Naive thymus-derived CD8-positive, alpha-beta T cell (primary cell): Measurements from ENCODE around the gene EPHX1. TPM values are rescaled to one million over a fixed set of nuclear protein-coding genes. Genes with fewer than 3 reads are reported as not detected.

Source experiments
- ATAC-seq, 2 donors: fragments of 150-1000 bp; cut with Tn5 transposase in 1 of 2; sonication (Bioruptor Pico), chemical (Tn5 transposase) in 1 of 2; 1 replicate in 1 of 2; 2 replicates in 1 of 2; pipeline ENCODE4 v1.10.0; 2021; ENCODE audit warnings: mild to moderate bottlenecking in 2 of 2, moderate library complexity in 2 of 2
- POLR2A ChIA-PET: fragments of 350-600 bp; sonication (Branson Sonifier 250); formaldehyde crosslinking; loops from one replicate; lab custom pipeline; 2021; ENCODE audit warnings: antibody characterized with exemption; lab: Charles Lee
- DNase-seq, 10 donors: peaks; one replicate each; pipeline versions ENCODE4 v3.0.0 to v3.0.0-alpha.2; 2020 to 2022
- H3K27ac Mint-ChIP-seq, 10 donors: one replicate each; pipeline ENCODE4 v1.8.0; 2020 to 2022; ENCODE audit warnings: mild to moderate bottlenecking in 10 of 10, mixed read lengths in 10 of 10, moderate library complexity in 4 of 10, inconsistent platforms in 1 of 10
- H3K27me3 Mint-ChIP-seq, 5 donors: one replicate each; pipeline ENCODE4 v1.8.0; 2021 to 2022; ENCODE audit warnings: mixed read lengths in 5 of 5
- H3K36me3 Mint-ChIP-seq, 3 donors: one replicate each; pipeline ENCODE4 v1.8.0; 2020 to 2022; ENCODE audit warnings: mixed read lengths in 3 of 3, mild to moderate bottlenecking in 2 of 3, inconsistent platforms in 1 of 3
- H3K4me1 Mint-ChIP-seq, 4 donors: one replicate each; pipeline ENCODE4 v1.8.0; 2021 to 2022; ENCODE audit warnings: mixed read lengths in 4 of 4
- H3K4me3 Mint-ChIP-seq, 10 donors: one replicate each; pipeline ENCODE4 v1.8.0; 2020 to 2022; ENCODE audit warnings: mild to moderate bottlenecking in 10 of 10, mixed read lengths in 10 of 10, moderate library complexity in 6 of 10, inconsistent platforms in 1 of 10
- H3K9me3 Mint-ChIP-seq, 9 donors: one replicate each; pipeline ENCODE4 v1.8.0; 2020 to 2022; ENCODE audit warnings: mixed read lengths in 9 of 9, mild to moderate bottlenecking in 3 of 9, inconsistent platforms in 1 of 9, moderate library complexity in 1 of 9
- polyA plus RNA-seq, 3 donors: library from polyadenylated mRNA; unstranded; fragments of 300-500 nt; fragmentation: Illumina TruSeq; gene quantifications; one replicate each; pipeline ENCODE4 v1.2.3, GENCODE V29; 2021
- total RNA-seq, 8 experiments: library from RNA in 2 of 8; stranded (reverse) in 2 of 8; gene quantifications; one replicate each; pipeline ENCODE4 v1.2.3 and lab custom pipeline; 2021 to 2026

Gene EPHX1
- total and polyA plus RNA-seq, 5 experiments from 2014 or later: 1.6 to 5.9 (median 2.8) TPM

DNA sequence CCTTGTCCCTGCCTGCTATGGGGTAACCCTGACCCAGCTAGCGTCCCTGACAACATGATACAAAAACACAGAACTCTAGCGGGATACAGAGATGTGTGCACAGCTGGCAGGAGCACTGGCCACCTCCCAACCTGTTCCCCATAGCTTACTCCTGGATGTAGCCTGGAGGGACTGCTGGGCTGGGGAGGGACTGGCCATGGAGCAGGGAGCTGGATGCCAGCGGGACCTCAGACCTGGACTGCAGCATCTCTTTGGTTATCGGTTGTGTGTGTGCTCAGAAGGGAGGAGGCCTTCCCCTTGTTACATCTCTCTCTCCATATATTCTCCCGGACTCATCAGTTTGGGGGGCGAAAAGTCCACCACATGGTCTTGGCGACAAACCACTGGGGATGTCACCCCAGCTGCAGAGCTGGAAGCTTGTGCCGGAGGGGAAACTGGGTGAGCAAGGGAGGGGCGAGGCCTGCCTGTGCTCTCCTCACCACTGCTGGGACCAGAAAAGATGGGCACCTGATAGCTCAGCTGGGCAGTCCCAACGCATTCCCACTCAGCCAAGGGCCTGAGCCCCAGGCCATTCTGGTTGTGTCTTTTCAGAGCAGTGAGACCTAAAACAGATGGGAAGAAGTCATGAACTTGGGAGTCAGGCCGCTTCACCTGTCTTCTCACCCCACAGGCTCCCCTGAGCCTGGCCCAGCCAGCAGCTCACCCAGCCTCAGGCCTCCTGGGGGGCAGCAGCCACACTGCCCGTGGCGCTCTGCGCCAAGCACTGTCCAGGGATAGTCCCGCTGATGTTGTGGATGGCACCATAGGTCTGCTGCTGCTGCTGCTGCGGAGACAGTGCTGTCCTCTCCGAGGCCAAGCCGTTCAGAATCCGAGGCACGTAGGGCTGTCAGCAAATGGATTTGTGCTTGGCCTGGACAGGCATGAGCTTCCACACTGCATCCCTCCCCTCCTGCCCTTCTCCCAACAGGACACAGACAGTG is 36.7 kb downstream of the EPHX1 start:
- no peaks in the 10 kb centered on the region for H3K9me3 Mint-ChIP-seq
- ATAC-seq (no peak), DNase-seq (peak in 1 of 10 donors; percentile 35)
- POLR2A ChIA-PET: interaction anchor here (0.6 to 6.5 kb wide), 7 partner anchors 12 to 126 kb away, joined by 3 to 52 read pairs (median 5); partner anchors contain the start of genes SRP9 and TMEM63A
- peak overlapping the region; percentile 66 to 98 (median 94) for H3K27ac Mint-ChIP-seq
- H3K27me3 Mint-ChIP-seq: no peaks in the 10 kb centered on the region
- H3K4me1 Mint-ChIP-seq: peaks cover 38 to 76% (median 72%) of the 10 kb centered on the region in 4 donors
- peaks cover 0 to 43% (median 7%) of the 10 kb centered on the region in 3 donors for H3K36me3 Mint-ChIP-seq
- H3K4me3 Mint-ChIP-seq: peak overlapping the region in 6 of 10 donors; percentile 14 to 77 (median 32)

DNA sequence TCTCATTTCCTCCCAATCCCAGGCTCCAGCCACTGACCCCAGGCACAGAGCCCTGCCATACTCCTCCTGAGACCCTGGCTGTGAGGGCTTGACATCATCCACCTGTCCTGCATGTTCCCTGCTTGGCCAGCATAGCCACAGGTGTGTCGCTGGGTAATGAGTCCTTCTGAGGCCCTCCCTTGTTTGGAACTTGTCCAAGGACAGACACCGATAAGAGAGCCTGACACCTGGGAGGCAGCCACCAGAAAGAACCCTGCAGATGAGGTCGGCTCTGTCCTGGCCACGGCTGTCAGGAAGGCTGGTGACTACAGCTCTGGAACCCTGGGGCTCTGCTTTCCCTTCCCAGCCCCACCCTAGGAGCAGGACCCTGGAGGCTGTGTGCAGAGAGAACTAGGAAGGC is 37.7 kb downstream of the EPHX1 start:
- peak overlapping the region; percentile 90 to 99 (median 96) for H3K27ac Mint-ChIP-seq
- DNase-seq (peak in 1 of 10 donors; percentile 22), ATAC-seq (peak in 1 of 2 donors; percentile 2)
- H3K27me3 Mint-ChIP-seq: no peaks in the 10 kb centered on the region
- H3K4me1 Mint-ChIP-seq: peaks cover 36 to 79% (median 74%) of the 10 kb centered on the region in 4 donors
- POLR2A ChIA-PET: interaction anchor here (0.8 to 6.8 kb wide), 12 partner anchors 10 to 373 kb away, joined by 3 to 52 read pairs (median 4); partner anchors contain the start of genes ENAH, PYCR2, SRP9 and TMEM63A
- peak overlapping the region; percentile 6 to 86 (median 78) for H3K4me3 Mint-ChIP-seq
- H3K9me3 Mint-ChIP-seq: no peaks in the 10 kb centered on the region
- H3K36me3 Mint-ChIP-seq: peaks cover 0 to 53% (median 16%) of the 10 kb centered on the region in 3 donors

DNA sequence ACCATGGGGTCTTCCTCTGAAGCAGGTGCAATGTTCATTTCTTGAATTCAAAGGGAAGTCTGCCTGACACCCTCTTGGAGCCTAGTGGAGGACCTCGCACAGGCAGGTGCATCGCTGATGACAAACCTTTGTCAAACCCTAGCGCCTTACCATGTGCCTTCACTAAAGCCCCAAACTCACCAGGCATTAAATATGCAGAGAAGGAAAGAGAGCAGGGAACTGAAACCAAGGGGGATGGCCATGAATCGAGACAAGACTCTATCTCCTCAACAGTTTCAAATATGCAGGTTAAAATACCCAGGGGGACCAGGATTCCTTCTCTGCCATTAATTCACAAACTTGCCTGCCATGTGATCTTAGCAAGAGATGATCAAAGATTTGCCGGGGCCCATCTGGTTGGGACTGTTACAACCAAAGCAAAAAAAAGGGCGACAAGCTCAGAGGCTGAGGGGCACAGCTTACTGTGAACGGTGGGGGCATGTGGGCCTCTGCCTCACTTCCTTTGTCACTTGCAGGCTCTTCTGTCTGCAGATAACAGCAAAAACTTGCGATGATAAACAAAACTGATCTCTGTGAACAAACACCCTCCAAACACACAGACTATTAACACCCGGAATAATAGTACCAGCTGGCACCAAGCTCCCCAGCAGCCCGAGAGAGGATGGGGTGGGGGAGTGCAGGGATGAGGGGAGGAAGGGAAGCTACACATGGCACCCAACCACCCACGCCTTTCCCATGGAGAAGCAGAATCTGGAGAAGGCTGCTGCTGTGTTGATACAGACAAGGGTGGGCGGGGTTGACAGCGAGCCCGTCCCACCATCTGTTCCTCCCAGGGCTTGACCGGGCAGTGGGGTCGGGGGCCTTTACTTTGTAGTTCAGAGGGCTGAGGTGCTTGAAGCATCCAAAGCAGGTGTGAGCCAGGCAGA is 38.4 kb downstream of the EPHX1 start:
- ATAC-seq: peak; percentile 83 to 91
- Mint-ChIP-seq H3K9me3 (no peaks in the 10 kb centered on the region), H3K36me3 (peaks cover 0 to 60% (median 17%) of the 10 kb centered on the region in 3 donors), H3K27me3 (no peaks in the 10 kb centered on the region), H3K27ac (peak overlapping the region; percentile 90 to 99 (median 96)), H3K4me3 (peak overlapping the region; percentile 62 to 86 (median 78)), H3K4me1 (peaks cover 33 to 79% (median 74%) of the 10 kb centered on the region in 4 donors)
- POLR2A ChIA-PET: interaction anchor here (0.6 to 6.8 kb wide), 15 partner anchors 9 to 380 kb away, joined by 3 to 52 read pairs (median 4); partner anchors contain the start of genes ENAH, PYCR2, SRP9 and TMEM63A
- peak in 9 of 10 donors; percentile 44 to 76 (median 64) for DNase-seq

DNA sequence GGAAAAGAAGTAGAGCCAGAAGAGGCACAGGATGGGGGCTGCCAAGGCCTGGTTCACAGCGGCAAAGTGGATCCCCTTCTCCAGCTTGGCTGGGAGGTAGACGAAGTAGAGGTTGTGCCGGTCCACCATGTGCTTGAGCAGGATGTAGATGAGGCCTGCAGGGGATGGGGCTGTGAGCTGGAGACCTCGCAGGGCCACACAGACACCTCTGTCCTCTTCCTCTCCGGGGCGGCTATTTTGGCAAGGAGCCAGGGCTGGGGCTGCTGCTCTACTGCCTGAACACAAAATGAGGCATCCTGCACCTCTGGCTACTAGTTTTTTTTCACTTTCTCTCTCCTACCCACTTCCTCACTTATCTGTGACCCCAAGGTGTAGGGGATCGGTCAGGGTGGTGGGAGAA is 40.0 kb downstream of the EPHX1 start:
- no peaks in the 10 kb centered on the region for H3K9me3 Mint-ChIP-seq
- POLR2A ChIA-PET: interaction anchor here (1.1 to 6.8 kb wide), 10 partner anchors 15 to 382 kb away, joined by 3 to 52 read pairs (median 10); partner anchors contain the start of genes PYCR2, SRP9 and TMEM63A
- peak overlapping the region in 9 of 10 donors; percentile 19 to 82 (median 72) for H3K4me3 Mint-ChIP-seq
- no peaks in the 10 kb centered on the region for H3K27me3 Mint-ChIP-seq
- ATAC-seq: peak in 1 of 2 donors; percentile 29
- H3K4me1 Mint-ChIP-seq: peaks cover 39 to 84% (median 79%) of the 10 kb centered on the region in 4 donors
- peak overlapping the region; percentile 90 to 99 (median 94) for H3K27ac Mint-ChIP-seq
- H3K36me3 Mint-ChIP-seq: peaks cover 6 to 76% (median 29%) of the 10 kb centered on the region in 3 donors
- DNase-seq: peak in 8 of 10 donors; percentile 39 to 76 (median 52)

DNA sequence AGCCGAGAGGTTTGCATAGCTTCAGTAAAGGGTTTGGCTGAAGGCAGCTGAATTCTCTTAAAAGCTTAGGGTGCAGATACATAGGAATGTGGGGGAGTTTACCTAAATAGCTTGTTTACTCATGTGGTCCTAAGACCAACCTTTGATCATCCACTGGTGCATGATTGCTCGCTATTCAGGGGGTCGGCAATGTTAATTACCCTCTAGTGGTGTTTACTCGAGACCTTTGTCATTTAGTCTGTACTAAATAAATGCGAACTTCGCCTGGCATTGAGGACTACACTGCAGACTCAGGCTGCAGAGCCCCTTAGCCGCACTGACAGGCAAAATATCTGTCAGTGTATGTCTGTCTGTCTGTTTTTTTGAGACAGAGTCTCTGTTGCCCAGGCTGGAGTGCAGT is 40.4 kb downstream of the EPHX1 start:
- H3K36me3 Mint-ChIP-seq: peaks cover 6 to 79% (median 29%) of the 10 kb centered on the region in 3 donors
- H3K27ac Mint-ChIP-seq: peak overlapping the region; percentile 90 to 99 (median 94)
- peak in 1 of 10 donors; percentile 14 for DNase-seq
- ATAC-seq: no peak
- POLR2A ChIA-PET: interaction anchor here (1.4 to 6.8 kb wide), 8 partner anchors 14 to 382 kb away, joined by 3 to 52 read pairs (median 10); partner anchors contain the start of genes PYCR2 and TMEM63A
- H3K4me1 Mint-ChIP-seq: peaks cover 38 to 84% (median 78%) of the 10 kb centered on the region in 4 donors
- H3K9me3 Mint-ChIP-seq: no peaks in the 10 kb centered on the region
- H3K4me3 Mint-ChIP-seq: peak overlapping the region in 6 of 10 donors; percentile 8 to 82 (median 69)
- H3K27me3 Mint-ChIP-seq: no peaks in the 10 kb centered on the region

DNA sequence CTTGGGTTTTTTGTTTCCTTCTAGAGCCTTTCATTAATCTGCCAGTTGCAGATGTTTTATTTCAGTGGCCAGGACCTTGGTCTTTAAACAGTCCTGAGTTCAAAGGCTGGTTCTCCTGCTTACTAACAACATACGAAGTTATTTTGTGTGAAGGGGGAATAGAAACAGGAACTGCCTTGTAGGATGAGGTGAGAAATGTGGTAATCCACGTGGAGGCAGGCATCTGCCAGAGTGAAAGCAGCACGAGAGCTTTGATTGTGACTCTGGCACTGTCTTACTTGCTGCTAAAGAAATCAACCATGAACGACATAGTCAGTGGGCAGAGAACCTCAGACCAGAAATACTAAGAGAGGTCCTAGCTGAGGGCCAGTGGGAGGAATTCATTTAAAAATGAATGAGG is 41.9 kb downstream of the EPHX1 start:
- peak overlapping the region in 9 of 10 donors; percentile 3 to 78 (median 43) for H3K4me3 Mint-ChIP-seq
- DNase-seq (peak in 3 of 10 donors; percentile 34 to 60 (median 41)), ATAC-seq (peak in 1 of 2 donors; percentile 38)
- H3K27me3 Mint-ChIP-seq: no peaks in the 10 kb centered on the region
- H3K36me3 Mint-ChIP-seq: peaks cover 6 to 81% (median 30%) of the 10 kb centered on the region in 3 donors
- peak overlapping the region; percentile 87 to 99 (median 92) for H3K27ac Mint-ChIP-seq
- peaks cover 38 to 81% (median 74%) of the 10 kb centered on the region in 4 donors for H3K4me1 Mint-ChIP-seq
- no peaks in the 10 kb centered on the region for H3K9me3 Mint-ChIP-seq
- POLR2A ChIA-PET: interaction anchor here (0.6 to 6.8 kb wide), 3 partner anchors 8 to 30 kb away, joined by 3 to 35 read pairs (median 17); partner anchors contain the start of gene TMEM63A

DNA sequence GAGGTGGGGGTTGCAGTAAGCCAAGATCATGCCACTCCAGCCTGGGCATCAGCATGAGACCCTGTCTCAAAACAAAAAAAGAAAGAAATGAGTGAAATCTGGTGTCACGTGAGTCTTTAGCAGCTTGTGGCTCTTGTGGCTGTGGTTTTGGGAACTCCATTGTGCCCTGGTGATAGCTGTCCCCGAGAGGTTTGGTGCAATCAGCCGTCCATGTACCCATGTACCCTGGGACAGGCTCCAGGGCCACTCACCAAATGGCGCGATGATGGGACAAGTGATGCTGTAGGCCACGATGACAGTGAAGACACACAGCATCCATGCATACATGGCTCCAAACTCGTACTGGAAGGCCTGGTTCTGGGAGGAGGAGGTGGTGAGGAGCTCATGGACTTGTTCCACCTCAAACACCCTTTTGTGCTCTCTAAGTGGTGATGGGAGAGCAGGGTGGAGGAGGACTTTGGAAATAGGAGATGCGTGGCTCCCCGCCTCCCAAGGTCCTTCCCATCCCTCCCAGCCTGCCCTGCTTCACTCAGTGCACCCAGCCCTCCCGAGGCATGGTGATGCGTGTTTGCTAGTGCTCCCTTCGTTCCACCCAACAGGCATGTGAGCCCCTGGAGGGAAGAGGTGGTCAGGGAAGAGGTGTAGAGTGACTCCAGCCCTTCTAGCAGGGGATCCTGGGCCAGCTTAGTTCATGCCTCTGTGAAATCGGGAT is 42.6 kb downstream of the EPHX1 start:
- H3K4me3 Mint-ChIP-seq: peak overlapping the region in 5 of 10 donors; percentile 42 to 69 (median 43)

DNA sequence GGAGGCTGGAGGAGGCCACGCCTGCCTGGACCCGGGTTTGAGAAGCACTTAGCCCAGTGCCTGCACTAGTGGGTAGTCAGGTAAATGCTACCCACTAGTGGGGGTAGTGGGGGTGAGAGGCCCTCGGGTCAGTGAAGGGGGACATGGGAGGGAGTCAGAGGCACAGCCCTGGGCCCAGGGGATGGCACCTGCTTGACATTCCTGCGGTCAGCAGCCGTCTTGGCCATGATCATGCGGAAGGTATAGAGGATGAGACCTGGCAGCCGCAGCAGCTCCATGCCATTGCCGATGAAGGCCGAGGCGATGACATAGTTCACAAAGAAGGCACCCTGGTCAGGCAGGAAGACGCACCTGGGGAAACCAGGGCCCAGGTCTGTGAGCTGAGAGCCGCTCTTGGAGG is 43.5 kb downstream of the EPHX1 start:
- Mint-ChIP-seq H3K4me1 (peaks cover 30 to 67% (median 61%) of the 10 kb centered on the region in 4 donors), H3K4me3 (peak overlapping the region in 1 of 10 donors; percentile 43), H3K9me3 (no peaks in the 10 kb centered on the region), H3K27ac (peak overlapping the region in 9 of 10 donors; percentile 55 to 96 (median 80)), H3K27me3 (no peaks in the 10 kb centered on the region), H3K36me3 (peaks cover 6 to 89% (median 35%) of the 10 kb centered on the region in 3 donors)
- POLR2A ChIA-PET: interaction anchor here (0.8 to 6.8 kb wide), 5 partner anchors 11 to 67 kb away, joined by 3 to 35 read pairs (median 5); partner anchors contain the start of gene TMEM63A
- no peak for ATAC-seq
- DNase-seq: peak in 1 of 10 donors; percentile 57

More for the DNA sequence above, 42.6 kb downstream of the EPHX1 start:
- peak overlapping the region; percentile 90 to 99 (median 92) for H3K27ac Mint-ChIP-seq
- H3K9me3 Mint-ChIP-seq: no peaks in the 10 kb centered on the region
- peaks cover 6 to 81% (median 30%) of the 10 kb centered on the region in 3 donors for H3K36me3 Mint-ChIP-seq
- ATAC-seq (no peak), DNase-seq (peak in 1 of 10 donors; percentile 62)
- POLR2A ChIA-PET: interaction anchor here (0.6 to 6.8 kb wide), 6 partner anchors 9 to 96 kb away, joined by 3 to 35 read pairs (median 4); partner anchors contain the start of gene TMEM63A
- no peaks in the 10 kb centered on the region for H3K27me3 Mint-ChIP-seq
- H3K4me1 Mint-ChIP-seq: peaks cover 35 to 73% (median 67%) of the 10 kb centered on the region in 4 donors

DNA sequence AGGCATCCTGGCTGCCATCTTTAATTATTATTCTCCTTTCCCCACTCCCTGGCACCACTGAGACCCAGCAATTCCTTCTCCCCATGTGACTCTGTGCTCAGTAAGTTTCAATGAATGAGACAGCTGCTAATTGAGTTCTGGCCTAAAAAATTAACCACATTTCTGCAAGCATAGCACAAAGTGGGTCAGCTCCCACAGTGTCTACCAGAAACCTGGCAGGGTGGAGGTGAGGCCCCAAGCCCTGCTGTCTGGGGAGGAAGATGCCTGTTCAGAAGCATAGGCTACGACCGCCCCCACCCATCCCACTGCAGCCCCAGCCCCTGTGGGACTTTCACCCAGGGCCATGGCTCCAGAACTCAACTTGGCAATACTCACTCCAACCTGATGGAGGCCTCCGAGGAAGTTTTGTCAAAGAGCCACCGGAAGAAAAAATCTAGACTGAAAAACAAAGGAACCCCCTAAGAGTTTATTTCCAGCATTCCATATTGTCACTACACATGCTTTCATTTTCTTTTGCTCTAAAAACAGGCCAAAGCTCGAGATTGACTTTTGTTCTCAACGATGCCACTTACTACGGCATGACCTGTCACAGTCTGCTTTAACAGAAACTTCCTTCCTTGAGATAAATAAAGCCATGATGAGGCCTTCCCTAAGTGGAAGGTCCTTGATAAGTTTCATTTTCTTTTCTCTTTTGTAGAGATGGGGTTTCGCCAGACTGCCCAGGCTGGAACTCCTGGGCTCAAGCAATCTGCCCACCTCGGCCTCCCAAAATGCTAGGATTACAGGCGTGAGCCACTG is 45.8 kb downstream of the EPHX1 start:
- Mint-ChIP-seq H3K36me3 (peaks cover 6 to 98% (median 36%) of the 10 kb centered on the region in 3 donors), H3K9me3 (no peaks in the 10 kb centered on the region), H3K4me1 (peaks cover 23 to 46% (median 44%) of the 10 kb centered on the region in 4 donors), H3K27me3 (no peaks in the 10 kb centered on the region), H3K27ac (peak overlapping the region; percentile 33 to 87 (median 67)), H3K4me3 (peak overlapping the region in 1 of 10 donors; percentile 24)
- ATAC-seq (no peak), DNase-seq (peak in 1 of 10 donors; percentile 38)
- POLR2A ChIA-PET: interaction anchor here (0.6 to 2.1 kb wide), 7 partner anchors 9 to 414 kb away, joined by 3 to 12 read pairs (median 4); partner anchors contain the start of genes SRP9 and TMEM63A

DNA sequence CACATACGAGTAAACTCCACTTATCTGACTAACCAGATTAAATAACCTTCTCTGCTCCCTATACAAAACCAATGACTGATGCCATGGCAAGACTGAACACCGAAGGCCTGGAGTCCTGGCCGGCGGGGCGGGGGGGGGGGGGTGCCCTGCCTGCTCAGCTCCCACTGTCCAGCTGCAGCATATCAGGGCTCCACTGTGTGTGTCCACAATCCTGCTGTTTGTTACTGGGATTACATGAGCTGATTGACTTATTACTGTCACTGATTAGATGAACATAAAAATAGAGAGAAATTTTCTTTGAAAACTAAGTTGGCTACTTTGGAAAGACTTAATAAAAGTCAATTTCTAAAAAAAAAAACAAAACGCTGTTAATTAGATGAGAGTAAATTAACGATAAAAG is 47.3 kb downstream of the EPHX1 start:
- no peaks in the 10 kb centered on the region for H3K9me3 Mint-ChIP-seq
- H3K27ac Mint-ChIP-seq: peak overlapping the region in 5 of 10 donors; percentile 25 to 67 (median 60)
- no peaks in the 10 kb centered on the region for H3K27me3 Mint-ChIP-seq
- H3K4me1 Mint-ChIP-seq: peaks cover 16 to 38% (median 32%) of the 10 kb centered on the region in 4 donors
- no peak for ATAC-seq
- POLR2A ChIA-PET: interaction anchor here (0.8 to 1.8 kb wide), 7 partner anchors 8 to 66 kb away, joined by 3 to 8 read pairs (median 4); no protein-coding TSS in a partner anchor
- DNase-seq: no peak
- H3K36me3 Mint-ChIP-seq: peaks cover 6 to 99% (median 34%) of the 10 kb centered on the region in 3 donors
- no peak overlapping the region for H3K4me3 Mint-ChIP-seq
